ENCODE data around the gene ADISSP.

- no peak for TF ChIP-seq CTCF (IDR thresholded peaks at IDR 0.05)
- no peak for TF ChIP-seq ZFX (IDR thresholded peaks at IDR 0.05; ENCODE audit: borderline replicate concordance)
Observed at GRCh38 chr20:3783511-3784195, 16.1 kb upstream of the ADISSP start.
